Ascending aorta (tissue), 2 donors: ENCODE results near the gene KRTAP6-3. TPM values are rescaled to one million over a fixed set of nuclear protein-coding genes. Genes with fewer than 3 reads are reported as not detected.

Experiments used
- DNase-seq, 2 donors: peaks; one replicate each; pipeline ENCODE4 v3.0.0-alpha.2; 2019; ENCODE audit warnings: low spot score in 2 of 2
- H3K27ac ChIP-seq, 2 donors: fragments of 200-600 bp; sonication (generic); one replicate each; pipeline ENCODE4 v1.5.1; 2016 to 2017; ENCODE audit warnings: mild to moderate bottlenecking in 1 of 2
- H3K27me3 ChIP-seq: fragments of 200-600 bp; sonication (generic); one replicate; pipeline ENCODE4 v1.5.1; 2017
- H3K36me3 ChIP-seq, 2 donors: fragments of 200-600 bp; sonication (generic); one replicate each; pipeline ENCODE4 v1.5.1; 2016
- H3K4me1 ChIP-seq, 2 donors: fragments of 200-600 bp; sonication (generic); one replicate each; pipeline ENCODE4 v1.5.1; 2016 to 2017; ENCODE audit warnings: mild to moderate bottlenecking in 1 of 2
- H3K4me3 ChIP-seq, 2 donors: fragments of 200-600 bp; sonication (generic); one replicate each; pipeline ENCODE4 v1.5.1; 2016 to 2017; ENCODE audit warnings: mild to moderate bottlenecking in 1 of 2
- H3K9me3 ChIP-seq, 2 donors: fragments of 200-600 bp; sonication (generic); one replicate each; pipeline ENCODE4 v1.5.1; 2016
- CTCF ChIP-seq, 3 experiments: fragments of 200-600 bp in 2 of 3; fragments of 450-650 bp in 1 of 3; sonication (generic) in 2 of 3; IDR thresholded peaks; one replicate each; pipeline ENCODE4 v1.5.1; 2016 to 2019; ENCODE audit warnings: antibody characterized with exemption in 3 of 3, mild to moderate bottlenecking in 1 of 3, moderate library complexity in 1 of 3
- intact Hi-C: fragments of 100-400 bp; cut with DNase I; formaldehyde crosslinking; loops from one replicate; pipeline ENCODE4 v1.15.1; 2023
- total RNA-seq: library from RNA; depleted of rRNA; stranded (reverse); fragments of >200 nt; gene quantifications from one replicate; pipeline ENCODE4 v1.1.0, GENCODE V29; 2016

Gene KRTAP6-3
- total RNA-seq, 1 donor from 2014 or later: not detected

- TF ChIP-seq CTCF (IDR thresholded peaks at IDR 0.05): no peak
- Histone ChIP-seq H3K9me3 (no peaks in the 10 kb centered on the region), H3K4me3 (no peak overlapping the region), H3K36me3 (no peaks in the 10 kb centered on the region), H3K4me1 (no peaks in the 10 kb centered on the region), H3K27me3 (no peaks in the 10 kb centered on the region), H3K27ac (no peak overlapping the region)
- intact Hi-C loops: no loop called here
- DNase-seq: no peak
These were observed 33.4 kb downstream of the KRTAP6-3 start for GRCh38 chr21:30625449-30626165.

GRCh38 chr21:30628109-30628508 lies 35.9 kb downstream of the KRTAP6-3 start:
- no peaks in the 10 kb centered on the region for H3K27me3 ChIP-seq
- H3K4me3 ChIP-seq: no peak overlapping the region
- intact Hi-C loops: no loop called here
- no peaks in the 10 kb centered on the region for H3K4me1 ChIP-seq
- DNase-seq: no peak
- no peaks in the 10 kb centered on the region for H3K36me3 ChIP-seq
- TF ChIP-seq CTCF (IDR thresholded peaks at IDR 0.05): no peak
- no peak overlapping the region for H3K27ac ChIP-seq
- H3K9me3 ChIP-seq: no peaks in the 10 kb centered on the region

- DNase-seq: no peak
- intact Hi-C loops: no loop called here
- TF ChIP-seq CTCF (IDR thresholded peaks at IDR 0.05): no peak
- Histone ChIP-seq H3K9me3 (no peaks in the 10 kb centered on the region), H3K4me3 (no peak overlapping the region), H3K36me3 (no peaks in the 10 kb centered on the region), H3K27ac (no peak overlapping the region), H3K27me3 (no peaks in the 10 kb centered on the region), H3K4me1 (no peaks in the 10 kb centered on the region)
These were observed 37.0 kb downstream of the KRTAP6-3 start for GRCh38 chr21:30629200-30629599.

GRCh38 chr21:30634906-30635305 lies 42.7 kb downstream of the KRTAP6-3 start, which contains the start of gene KRTAP20-2:
Gene KRTAP20-2 (plus strand): TSS chr21:30635206. CDS start chr21:30635264, 58 bp downstream.
- no peak for DNase-seq
- TF ChIP-seq CTCF (IDR thresholded peaks at IDR 0.05): no peak
- Histone ChIP-seq H3K36me3 (no peaks in the 10 kb centered on the region), H3K4me3 (no peak within 1 kb of the TSS), H3K9me3 (no peaks in the 10 kb centered on the region), H3K27me3 (no peaks in the 10 kb centered on the region), H3K4me1 (no peaks in the 10 kb centered on the region), H3K27ac (no peak within 1 kb of the TSS)
- intact Hi-C loops: no loop called here

GRCh38 chr21:30638686-30639085 lies 46.4 kb downstream of the KRTAP6-3 start:
- no peak for TF ChIP-seq CTCF (IDR thresholded peaks at IDR 0.05)
- intact Hi-C loops: no loop called here
- Histone ChIP-seq H3K9me3 (no peaks in the 10 kb centered on the region), H3K4me3 (no peak overlapping the region), H3K27me3 (no peaks in the 10 kb centered on the region), H3K36me3 (no peaks in the 10 kb centered on the region), H3K4me1 (no peaks in the 10 kb centered on the region), H3K27ac (no peak overlapping the region)
- DNase-seq: no peak
